ENCODE measurements around the gene BACE2. TPM values are rescaled to one million over a fixed set of nuclear protein-coding genes. Genes with fewer than 3 reads are reported as not detected.
"Not testable (repeated sequence)": the region's sequence is repeated elsewhere in the genome, so short reads cannot be mapped to it uniquely, and the experiment has no call there.

The BACE2 gene
- polyA plus RNA-seq, 2 of the 4 experiments (the other 2 are of a cell fraction): 15.2 to 26.0 TPM

DNA sequence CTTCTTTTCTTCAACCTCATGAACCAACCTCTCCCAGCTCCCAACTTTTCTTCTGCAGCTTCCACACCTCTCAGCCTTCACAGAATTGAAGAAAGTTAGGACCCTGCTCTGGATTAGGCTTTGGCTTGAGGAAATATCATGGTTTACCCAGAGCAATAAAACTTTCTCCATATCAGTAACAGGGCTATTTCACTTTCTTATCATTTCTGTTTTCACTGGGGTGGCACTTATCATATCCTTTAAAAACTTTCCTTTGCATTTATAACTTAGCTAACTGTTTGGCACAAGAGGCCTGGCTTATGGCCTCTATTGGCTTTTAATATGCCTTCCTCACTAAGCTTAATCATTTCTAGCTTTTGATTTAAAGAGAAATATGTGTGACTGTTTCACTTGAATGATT is 139.3 kb downstream of the BACE2 start:
- no peak for TF ChIP-seq KDM5A (IDR thresholded peaks at IDR 0.05)
- no peak for TF ChIP-seq FOXS1 (CRISPR knock-in tag; IDR thresholded peaks at IDR 0.05)
- TF ChIP-seq, protein P1, sequence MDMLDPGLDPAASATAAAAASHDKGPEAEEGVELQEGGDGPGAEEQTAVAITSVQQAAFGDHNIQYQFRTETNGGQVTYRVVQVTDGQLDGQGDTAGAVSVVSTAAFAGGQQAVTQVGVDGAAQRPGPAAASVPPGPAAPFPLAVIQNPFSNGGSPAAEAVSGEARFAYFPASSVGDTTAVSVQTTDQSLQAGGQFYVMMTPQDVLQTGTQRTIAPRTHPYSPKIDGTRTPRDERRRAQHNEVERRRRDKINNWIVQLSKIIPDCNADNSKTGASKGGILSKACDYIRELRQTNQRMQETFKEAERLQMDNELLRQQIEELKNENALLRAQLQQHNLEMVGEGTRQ (IDR thresholded peaks at IDR 0.05): no peak
- no peak for TF ChIP-seq MYC (IDR thresholded peaks at IDR 0.05; ENCODE audit: borderline replicate concordance, low read length)
- TF ChIP-seq, protein P2, sequence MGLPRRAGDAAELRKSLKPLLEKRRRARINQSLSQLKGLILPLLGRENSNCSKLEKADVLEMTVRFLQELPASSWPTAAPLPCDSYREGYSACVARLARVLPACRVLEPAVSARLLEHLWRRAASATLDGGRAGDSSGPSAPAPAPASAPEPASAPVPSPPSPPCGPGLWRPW (IDR thresholded peaks at IDR 0.05): no peak
- no peak for TF ChIP-seq ESRRA (IDR thresholded peaks at IDR 0.05; ENCODE audit: borderline replicate concordance, low read length)
- no peak for TF ChIP-seq PHF8 (IDR thresholded peaks at IDR 0.05; ENCODE audit: borderline replicate concordance, low read depth)
- no peak for TF ChIP-seq CHD4 (IDR thresholded peaks at IDR 0.05; ENCODE audit: borderline replicate concordance)
- no peak for TF ChIP-seq KDM1A (IDR thresholded peaks at IDR 0.05; ENCODE audit: low read depth)
- no peak for TF ChIP-seq CEBPB (IDR thresholded peaks at IDR 0.05)
- TF ChIP-seq TP53 (CRISPR knock-in tag; IDR thresholded peaks at IDR 0.05): no peak
- TF ChIP-seq, protein P3, sequence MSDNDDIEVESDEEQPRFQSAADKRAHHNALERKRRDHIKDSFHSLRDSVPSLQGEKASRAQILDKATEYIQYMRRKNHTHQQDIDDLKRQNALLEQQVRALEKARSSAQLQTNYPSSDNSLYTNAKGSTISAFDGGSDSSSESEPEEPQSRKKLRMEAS (IDR thresholded peaks at IDR 0.05): no peak
- no peak for TF ChIP-seq GATA3 (IDR thresholded peaks at IDR 0.05; ENCODE audit: borderline replicate concordance)
- TF ChIP-seq CBX2 (IDR thresholded peaks at IDR 0.05; ENCODE audit: borderline replicate concordance, low read depth): no peak
- H3K4me3 ChIP-seq: no peak overlapping the region
- H3K4me2 ChIP-seq: no peak overlapping the region
- ChIA-PET POLR2A (no interaction called here), CTCF (no interaction called here)
- ATAC-seq (no peak), DNase-seq (ENCODE audit: low read depth in 1 of 2, low spot score in 1 of 2) (no peak), FAIRE-seq (no peak)
- H3K4me1 ChIP-seq: no peaks in the 10 kb centered on the region
- no peak overlapping the region for H3K27ac ChIP-seq
- H3K9me3 ChIP-seq: 0 out of 3 replicates have a peak, but pooled peaks cover 2% of the 10 kb centered on the region

DNA sequence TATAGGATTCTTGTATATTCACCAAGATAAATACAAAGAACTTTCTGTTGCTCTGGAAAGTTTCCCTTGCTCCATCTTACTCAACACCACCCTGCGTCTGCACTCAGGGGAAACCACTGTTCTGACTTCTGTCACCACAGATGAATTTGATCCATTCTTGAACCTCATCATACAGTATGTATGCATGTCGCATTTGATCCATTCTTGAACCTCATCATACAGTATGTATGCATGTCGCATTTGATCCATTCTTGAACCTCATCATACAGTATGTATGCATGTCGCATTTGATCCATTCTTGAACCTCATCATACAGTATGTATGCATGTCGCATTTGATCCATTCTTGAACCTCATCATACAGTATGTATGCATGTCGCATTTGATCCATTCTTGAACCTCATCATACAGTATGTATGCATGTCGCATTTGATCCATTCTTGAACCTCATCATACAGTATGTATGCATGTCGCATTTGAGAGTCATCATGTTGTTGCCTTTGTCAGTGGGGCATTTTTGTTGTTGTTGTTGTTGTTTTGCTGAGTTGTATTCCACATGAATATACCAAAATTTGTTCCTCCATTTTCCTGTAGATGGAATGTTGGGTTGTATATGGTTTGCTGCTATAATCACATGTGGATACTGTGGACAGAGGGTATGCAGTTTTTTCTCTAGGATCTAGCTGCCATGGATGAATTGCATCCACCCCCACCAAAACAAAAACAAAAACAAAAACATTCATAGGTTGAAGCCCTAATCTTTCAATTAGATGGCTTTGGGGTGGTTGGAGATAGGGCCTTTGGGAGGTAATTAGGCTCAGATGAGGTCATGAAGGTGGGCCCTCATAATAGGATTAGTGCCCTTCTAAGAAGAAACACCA is 145.6 kb downstream of the BACE2 start:
- FAIRE-seq; H3K9me3 ChIP-seq; H3K4me1 ChIP-seq; H3K4me3 ChIP-seq; H3K27ac ChIP-seq; CTCF ChIA-PET; DNase-seq (ENCODE audit: low read depth in 1 of 2, low spot score in 1 of 2); ATAC-seq; POLR2A ChIA-PET; H3K4me2 ChIP-seq: not testable (repeated sequence)
- WGBS (ENCODE audit: missing lambda C conversion rate): 46% methylated on average over 5 of the region's 8 CpGs

DNA sequence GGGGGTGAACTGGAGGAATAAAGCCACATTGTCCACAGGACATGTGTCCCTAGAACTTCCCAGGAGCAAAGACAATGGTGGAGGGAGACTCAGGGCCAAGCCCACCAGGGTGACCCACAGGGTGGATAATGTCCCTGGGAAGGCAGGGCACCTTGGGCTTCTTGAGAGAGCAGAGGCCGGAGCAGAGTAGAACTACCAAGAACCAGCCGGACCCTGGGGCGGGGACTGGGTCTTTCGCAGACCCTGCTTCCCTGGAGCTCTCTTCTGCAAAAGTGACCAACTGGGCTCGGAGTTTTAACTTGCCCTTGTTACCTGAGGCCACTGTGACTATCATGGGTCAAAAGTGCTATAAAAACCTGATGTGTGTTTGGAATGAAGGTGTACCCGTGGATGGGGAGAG is 147.8 kb downstream of the BACE2 start:
- TF ChIP-seq, protein P4, sequence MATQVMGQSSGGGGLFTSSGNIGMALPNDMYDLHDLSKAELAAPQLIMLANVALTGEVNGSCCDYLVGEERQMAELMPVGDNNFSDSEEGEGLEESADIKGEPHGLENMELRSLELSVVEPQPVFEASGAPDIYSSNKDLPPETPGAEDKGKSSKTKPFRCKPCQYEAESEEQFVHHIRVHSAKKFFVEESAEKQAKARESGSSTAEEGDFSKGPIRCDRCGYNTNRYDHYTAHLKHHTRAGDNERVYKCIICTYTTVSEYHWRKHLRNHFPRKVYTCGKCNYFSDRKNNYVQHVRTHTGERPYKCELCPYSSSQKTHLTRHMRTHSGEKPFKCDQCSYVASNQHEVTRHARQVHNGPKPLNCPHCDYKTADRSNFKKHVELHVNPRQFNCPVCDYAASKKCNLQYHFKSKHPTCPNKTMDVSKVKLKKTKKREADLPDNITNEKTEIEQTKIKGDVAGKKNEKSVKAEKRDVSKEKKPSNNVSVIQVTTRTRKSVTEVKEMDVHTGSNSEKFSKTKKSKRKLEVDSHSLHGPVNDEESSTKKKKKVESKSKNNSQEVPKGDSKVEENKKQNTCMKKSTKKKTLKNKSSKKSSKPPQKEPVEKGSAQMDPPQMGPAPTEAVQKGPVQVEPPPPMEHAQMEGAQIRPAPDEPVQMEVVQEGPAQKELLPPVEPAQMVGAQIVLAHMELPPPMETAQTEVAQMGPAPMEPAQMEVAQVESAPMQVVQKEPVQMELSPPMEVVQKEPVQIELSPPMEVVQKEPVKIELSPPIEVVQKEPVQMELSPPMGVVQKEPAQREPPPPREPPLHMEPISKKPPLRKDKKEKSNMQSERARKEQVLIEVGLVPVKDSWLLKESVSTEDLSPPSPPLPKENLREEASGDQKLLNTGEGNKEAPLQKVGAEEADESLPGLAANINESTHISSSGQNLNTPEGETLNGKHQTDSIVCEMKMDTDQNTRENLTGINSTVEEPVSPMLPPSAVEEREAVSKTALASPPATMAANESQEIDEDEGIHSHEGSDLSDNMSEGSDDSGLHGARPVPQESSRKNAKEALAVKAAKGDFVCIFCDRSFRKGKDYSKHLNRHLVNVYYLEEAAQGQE (IDR thresholded peaks at IDR 0.05): no peak
- TF ChIP-seq CHD4 (IDR thresholded peaks at IDR 0.05; ENCODE audit: borderline replicate concordance) (no peak), HOXA7 (CRISPR knock-in tag; IDR thresholded peaks at IDR 0.05) (no peak), JUNB (IDR thresholded peaks at IDR 0.05) (no peak), SMC3 (IDR thresholded peaks at IDR 0.05) (no peak), FOSL2 (IDR thresholded peaks at IDR 0.05) (no peak), FOSL2 (CRISPR knock-in tag; IDR thresholded peaks at IDR 0.05) (no peak), HDAC2 (IDR thresholded peaks at IDR 0.05) (no peak), ZFP36 (IDR thresholded peaks at IDR 0.05; ENCODE audit: borderline replicate concordance, partially characterized antibody) (no peak), NFE2L2 (conservative IDR thresholded peaks at IDR 0.05; ENCODE audit: low read length) (no peak)
- Histone ChIP-seq H3K9me3 (no peaks in the 10 kb centered on the region), H3K4me1 (no peaks in the 10 kb centered on the region), H3K4me2 (no peak overlapping the region), H3K27ac (no peak overlapping the region), H3K4me3 (no peak overlapping the region)
- ATAC-seq (no peak), DNase-seq (ENCODE audit: low read depth in 1 of 2, low spot score in 1 of 2) (no peak), FAIRE-seq (no peak)
- WGBS (ENCODE audit: missing lambda C conversion rate): 51% methylated on average over 5 of the region's 6 CpGs
- POLR2A ChIA-PET: no interaction called here
- CTCF ChIA-PET: no interaction called here
